ENCODE data around the gene EP300. TPM values are rescaled to one million over a fixed set of nuclear protein-coding genes. Genes with fewer than 3 reads are reported as not detected.
A peak's percentile ranks its signal among the peaks of the same experiment; 100 is the strongest.

EP300 gene
- total RNA-seq, 3 donors from 2014 or later (not counting 1 experiment from before 2014, with no cell fraction given) = 180 to 193 (median 188) TPM

- no peak for ATAC-seq
- H3K4me3 ChIP-seq (ENCODE audit: low read length) = no peak overlapping the region
- peaks cover 32% of the 10 kb centered on the region for H3K4me1 ChIP-seq (ENCODE audit: control insufficient read depth, insufficient read depth, low read length)
- no peak overlapping the region for H3K27ac Mint-ChIP-seq
- no peaks in the 10 kb centered on the region for H3K36me3 ChIP-seq (ENCODE audit: control insufficient read depth, insufficient read depth, low read length)
- intact Hi-C loops (cut with micrococcal nuclease) = loop anchor here (10.0 kb wide), 1 partner anchor 84 kb away; the partner anchor contains the start of gene RANGAP1
- no peaks in the 10 kb centered on the region for H3K9me3 Mint-ChIP-seq
- TF ChIP-seq CTCF (IDR thresholded peaks at IDR 0.05) = no peak
- H3K27me3 Mint-ChIP-seq (ENCODE audit: low read depth in 2 of 2) = peaks cover 0 to 16% of the 10 kb centered on the region in 2 donors
- H3K4me1 Mint-ChIP-seq = peaks cover 24 to 26% of the 10 kb centered on the region in 2 donors
- no peak for DNase-seq
- H3K27ac ChIP-seq (ENCODE audit: low read length) = no peak overlapping the region
- H3K27me3 ChIP-seq (ENCODE audit: control insufficient read depth, insufficient read depth, low read length) = no peaks in the 10 kb centered on the region
- no peaks in the 10 kb centered on the region for H3K9me3 ChIP-seq (ENCODE audit: control insufficient read depth, insufficient read depth, low read length)
- WGBS (ENCODE audit: insufficient coverage) = 48% methylated on average over 10 of the region's 10 CpGs
- no peak overlapping the region for H3K4me3 Mint-ChIP-seq
- no peaks in the 10 kb centered on the region for H3K36me3 Mint-ChIP-seq
These were observed 108.7 kb downstream of the EP300 start for GRCh38 chr22:41201141-41201540.

GRCh38 chr22:41203118-41203517, 110.7 kb downstream of the EP300 start:
- no peak for DNase-seq
- TF ChIP-seq CTCF (IDR thresholded peaks at IDR 0.05) = no peak
- Mint-ChIP-seq H3K4me3 (no peak overlapping the region), H3K27ac (no peak overlapping the region), H3K36me3 (no peaks in the 10 kb centered on the region), H3K27me3 (ENCODE audit: low read depth in 2 of 2) (peaks cover 0 to 13% of the 10 kb centered on the region in 2 donors), H3K9me3 (no peaks in the 10 kb centered on the region), H3K4me1 (peaks cover 19 to 20% of the 10 kb centered on the region in 2 donors)
- intact Hi-C loops (cut with micrococcal nuclease) = loop anchor here (10.0 kb wide), 1 partner anchor 82 kb away; the partner anchor contains the start of gene RANGAP1
- no peak overlapping the region for H3K27ac ChIP-seq (ENCODE audit: low read length)
- H3K9me3 ChIP-seq (ENCODE audit: control insufficient read depth, insufficient read depth, low read length) = no peaks in the 10 kb centered on the region
- ATAC-seq = no peak
- 99% methylated on average over 2 of the region's 2 CpGs for WGBS (ENCODE audit: insufficient coverage)
- H3K36me3 ChIP-seq (ENCODE audit: control insufficient read depth, insufficient read depth, low read length) = no peaks in the 10 kb centered on the region
- H3K27me3 ChIP-seq (ENCODE audit: control insufficient read depth, insufficient read depth, low read length) = no peaks in the 10 kb centered on the region
- H3K4me3 ChIP-seq (ENCODE audit: low read length) = no peak overlapping the region
- peaks cover 23% of the 10 kb centered on the region for H3K4me1 ChIP-seq (ENCODE audit: control insufficient read depth, insufficient read depth, low read length)

- peaks cover 14 to 15% of the 10 kb centered on the region in 2 donors for H3K4me1 Mint-ChIP-seq
- peak overlapping the region; percentile 49 for H3K4me3 Mint-ChIP-seq
- TF ChIP-seq CTCF (IDR thresholded peaks at IDR 0.05) = no peak
- intact Hi-C loops (cut with micrococcal nuclease) = loop anchor here (2.0 to 10.0 kb wide), 2 partner anchors 81 to 253 kb away; partner anchors contain the start of genes RANGAP1 and RBX1
- Histone ChIP-seq H3K9me3 (ENCODE audit: control insufficient read depth, insufficient read depth, low read length) (no peaks in the 10 kb centered on the region), H3K4me3 (ENCODE audit: low read length) (no peak overlapping the region), H3K4me1 (ENCODE audit: control insufficient read depth, insufficient read depth, low read length) (peaks cover 17% of the 10 kb centered on the region), H3K27me3 (ENCODE audit: control insufficient read depth, insufficient read depth, low read length) (no peaks in the 10 kb centered on the region), H3K27ac (ENCODE audit: low read length) (no peak overlapping the region), H3K36me3 (ENCODE audit: control insufficient read depth, insufficient read depth, low read length) (no peaks in the 10 kb centered on the region)
- no peak for DNase-seq
- H3K9me3 Mint-ChIP-seq = no peaks in the 10 kb centered on the region
- no peak for ATAC-seq
- 45% methylated on average over 4 of the region's 6 CpGs for WGBS (ENCODE audit: insufficient coverage)
- peaks cover 0 to 13% of the 10 kb centered on the region in 2 donors for H3K27me3 Mint-ChIP-seq (ENCODE audit: low read depth in 2 of 2)
- peak overlapping the region in 1 of 2 donors; percentile 92 for H3K27ac Mint-ChIP-seq
- no peaks in the 10 kb centered on the region for H3K36me3 Mint-ChIP-seq
These were observed 111.7 kb downstream of the EP300 start for GRCh38 chr22:41204066-41204465.
